ENCODE results near the gene SPECC1. TPM values are rescaled to one million over a fixed set of nuclear protein-coding genes. Genes with fewer than 3 reads are reported as not detected.

Gene SPECC1
- total and polyA plus RNA-seq, 2 experiments from 2014 or later: 1.3 to 1.5 TPM

GRCh38 chr17:20278805-20279204 is 269.6 kb downstream of the SPECC1 start:
- Histone ChIP-seq H3K9ac (no peak overlapping the region), H3K9me3 (ENCODE audit: low read depth) (no peaks in the 10 kb centered on the region), H3K27ac (no peak overlapping the region), H3K9me2 (ENCODE audit: insufficient read depth) (no peaks in the 10 kb centered on the region), H3K4me3 (no peak overlapping the region), H3F3A (ENCODE audit: insufficient read depth) (no peaks in the 10 kb centered on the region), H4K20me1 (ENCODE audit: insufficient read depth) (no peaks in the 10 kb centered on the region), H3K36me3 (ENCODE audit: low read depth) (no peaks in the 10 kb centered on the region), H3K4me1 (ENCODE audit: insufficient read depth) (no peaks in the 10 kb centered on the region), H3K27me3 (replicated peaks; ENCODE audit: insufficient read depth) (no peaks in the 10 kb centered on the region), H3K79me2 (ENCODE audit: insufficient read depth) (no peaks in the 10 kb centered on the region), H2AFZ (no peak overlapping the region), H3K4me2 (ENCODE audit: unreplicated experiment) (no peak overlapping the region)
- no peak for DNase-seq
- WGBS, 2 experiments (ENCODE audit: low coverage in 1 of 2, low lambda C conversion rate in 2 of 2, missing lambda C conversion rate in 2 of 2): 68 to 78% methylated on average over 1 of the region's 1 CpG
- TF ChIP-seq EZH2phosphoT487 (IDR thresholded peaks at IDR 0.05; ENCODE audit: insufficient read depth, low read depth) (no peak), EZH2 (IDR thresholded peaks at IDR 0.05; ENCODE audit: insufficient read depth, poor library complexity, severe bottlenecking) (no peak)
- in situ Hi-C loops (cut with MboI): no loop called here

GRCh38 chr17:20279631-20280030 is 270.5 kb downstream of the SPECC1 start:
- H3K4me3 ChIP-seq: no peak overlapping the region
- no peaks in the 10 kb centered on the region for H3K9me2 ChIP-seq (ENCODE audit: insufficient read depth)
- H3K9me3 ChIP-seq (ENCODE audit: low read depth): no peaks in the 10 kb centered on the region
- no peak overlapping the region for H3K27ac ChIP-seq
- no peak for DNase-seq
- no peaks in the 10 kb centered on the region for H3K36me3 ChIP-seq (ENCODE audit: low read depth)
- no peaks in the 10 kb centered on the region for H4K20me1 ChIP-seq (ENCODE audit: insufficient read depth)
- H3K9ac ChIP-seq: no peak overlapping the region
- in situ Hi-C loops (cut with MboI): no loop called here
- H3K27me3 ChIP-seq (replicated peaks; ENCODE audit: insufficient read depth): no peaks in the 10 kb centered on the region; the same call in 1 of the 2 replicates
- no peak for TF ChIP-seq EZH2phosphoT487 (IDR thresholded peaks at IDR 0.05; ENCODE audit: insufficient read depth, low read depth)
- TF ChIP-seq EZH2 (IDR thresholded peaks at IDR 0.05; ENCODE audit: insufficient read depth, poor library complexity, severe bottlenecking): no peak
- no peaks in the 10 kb centered on the region for H3K79me2 ChIP-seq (ENCODE audit: insufficient read depth)
- 69 to 74% methylated on average over 3 of the region's 3 CpGs for WGBS, 2 experiments (ENCODE audit: low coverage in 1 of 2, low lambda C conversion rate in 2 of 2, missing lambda C conversion rate in 2 of 2)
- no peak overlapping the region for H2AFZ ChIP-seq
- no peak overlapping the region for H3K4me2 ChIP-seq (ENCODE audit: unreplicated experiment)
- no peaks in the 10 kb centered on the region for H3F3A ChIP-seq (ENCODE audit: insufficient read depth)
- H3K4me1 ChIP-seq (ENCODE audit: insufficient read depth): no peaks in the 10 kb centered on the region

GRCh38 chr17:20280051-20280450 is 270.9 kb downstream of the SPECC1 start:
- Histone ChIP-seq H3K4me3 (no peak overlapping the region), H3K27me3 (replicated peaks; ENCODE audit: insufficient read depth) (no peaks in the 10 kb centered on the region; the same call in 1 of the 2 replicates), H3K9me3 (ENCODE audit: low read depth) (no peaks in the 10 kb centered on the region), H3K79me2 (ENCODE audit: insufficient read depth) (no peaks in the 10 kb centered on the region), H3K9ac (no peak overlapping the region), H3K4me1 (ENCODE audit: insufficient read depth) (no peaks in the 10 kb centered on the region), H3K9me2 (ENCODE audit: insufficient read depth) (no peaks in the 10 kb centered on the region), H3K4me2 (ENCODE audit: unreplicated experiment) (no peak overlapping the region), H3K36me3 (ENCODE audit: low read depth) (no peaks in the 10 kb centered on the region), H4K20me1 (ENCODE audit: insufficient read depth) (no peaks in the 10 kb centered on the region), H3F3A (ENCODE audit: insufficient read depth) (no peaks in the 10 kb centered on the region), H2AFZ (no peak overlapping the region), H3K27ac (no peak overlapping the region)
- in situ Hi-C loops (cut with MboI): no loop called here
- no peak for DNase-seq
- TF ChIP-seq EZH2phosphoT487 (IDR thresholded peaks at IDR 0.05; ENCODE audit: insufficient read depth, low read depth): no peak
- TF ChIP-seq EZH2 (IDR thresholded peaks at IDR 0.05; ENCODE audit: insufficient read depth, poor library complexity, severe bottlenecking): no peak
- 87 to 90% methylated on average over 6 of the region's 6 CpGs for WGBS, 2 experiments (ENCODE audit: low coverage in 1 of 2, low lambda C conversion rate in 2 of 2, missing lambda C conversion rate in 2 of 2)

DNA sequence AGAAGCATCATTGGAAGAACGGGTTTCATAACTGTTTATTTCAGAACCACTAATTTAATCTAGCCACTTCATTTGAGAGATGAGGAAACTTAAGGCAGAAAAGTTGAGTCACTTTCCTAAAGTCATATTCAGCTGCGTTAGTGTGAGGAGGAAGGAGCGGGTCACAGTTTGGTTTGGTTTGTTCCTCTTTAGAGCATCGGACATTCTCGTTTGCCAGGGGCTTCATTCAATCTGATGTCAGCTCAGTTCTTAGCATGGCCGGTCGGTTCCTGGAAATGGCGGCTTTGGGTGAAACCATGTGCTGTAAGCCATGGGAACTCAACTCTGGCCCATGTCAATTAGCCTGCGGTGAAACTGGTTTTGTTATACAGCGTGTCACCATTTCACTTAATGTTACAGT is 271.7 kb downstream of the SPECC1 start:
- H3K4me1 ChIP-seq (ENCODE audit: insufficient read depth): no peaks in the 10 kb centered on the region
- H3K9ac ChIP-seq: no peak overlapping the region
- no peak for DNase-seq
- H3F3A ChIP-seq (ENCODE audit: insufficient read depth): no peaks in the 10 kb centered on the region
- no peaks in the 10 kb centered on the region for H3K9me3 ChIP-seq (ENCODE audit: low read depth)
- H3K79me2 ChIP-seq (ENCODE audit: insufficient read depth): no peaks in the 10 kb centered on the region
- H3K4me2 ChIP-seq (ENCODE audit: unreplicated experiment): no peak overlapping the region
- 86 to 90% methylated on average over 10 of the region's 10 CpGs for WGBS, 2 experiments (ENCODE audit: low coverage in 1 of 2, low lambda C conversion rate in 2 of 2, missing lambda C conversion rate in 2 of 2)
- no peak overlapping the region for H3K4me3 ChIP-seq
- no peaks in the 10 kb centered on the region for H3K36me3 ChIP-seq (ENCODE audit: low read depth)
- in situ Hi-C loops (cut with MboI): no loop called here
- no peak for TF ChIP-seq EZH2phosphoT487 (IDR thresholded peaks at IDR 0.05; ENCODE audit: insufficient read depth, low read depth)
- no peak for TF ChIP-seq EZH2 (IDR thresholded peaks at IDR 0.05; ENCODE audit: insufficient read depth, poor library complexity, severe bottlenecking)
- no peak overlapping the region for H3K27ac ChIP-seq
- no peak overlapping the region for H2AFZ ChIP-seq
- H3K9me2 ChIP-seq (ENCODE audit: insufficient read depth): no peaks in the 10 kb centered on the region
- no peaks in the 10 kb centered on the region for H4K20me1 ChIP-seq (ENCODE audit: insufficient read depth)
- H3K27me3 ChIP-seq (replicated peaks; ENCODE audit: insufficient read depth): no peaks in the 10 kb centered on the region; the same call in 1 of the 2 replicates

DNA sequence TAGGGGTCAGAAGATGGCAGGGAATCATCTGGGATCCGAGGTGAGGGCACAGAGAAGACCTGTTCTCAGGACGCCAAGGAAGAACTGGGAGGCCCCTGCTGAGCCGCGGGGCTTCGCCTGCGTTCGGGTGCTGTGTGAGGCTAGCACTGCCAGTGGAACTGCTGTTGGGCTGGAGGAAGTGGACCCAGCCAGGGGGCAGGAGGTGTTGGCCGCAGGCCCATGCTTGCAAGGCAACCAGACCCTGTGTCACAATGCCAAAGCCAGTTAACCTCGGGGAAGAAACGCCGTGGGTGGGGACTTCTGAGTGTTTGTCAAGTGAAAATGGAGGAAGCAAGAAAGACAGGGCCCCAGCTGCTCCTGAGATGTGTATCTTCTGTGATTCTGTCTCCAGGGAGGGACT is 272.7 kb downstream of the SPECC1 start:
- no peaks in the 10 kb centered on the region for H3K79me2 ChIP-seq (ENCODE audit: insufficient read depth)
- no peaks in the 10 kb centered on the region for H3K36me3 ChIP-seq (ENCODE audit: low read depth)
- no peak overlapping the region for H2AFZ ChIP-seq
- DNase-seq: no peak
- H3F3A ChIP-seq (ENCODE audit: insufficient read depth): no peaks in the 10 kb centered on the region
- H3K27me3 ChIP-seq (replicated peaks; ENCODE audit: insufficient read depth): no peaks in the 10 kb centered on the region; the same call in 1 of the 2 replicates
- no peaks in the 10 kb centered on the region for H3K4me1 ChIP-seq (ENCODE audit: insufficient read depth)
- no peaks in the 10 kb centered on the region for H4K20me1 ChIP-seq (ENCODE audit: insufficient read depth)
- TF ChIP-seq EZH2phosphoT487 (IDR thresholded peaks at IDR 0.05; ENCODE audit: insufficient read depth, low read depth): no peak
- no peak for TF ChIP-seq EZH2 (IDR thresholded peaks at IDR 0.05; ENCODE audit: insufficient read depth, poor library complexity, severe bottlenecking)
- H3K4me2 ChIP-seq (ENCODE audit: unreplicated experiment): no peak overlapping the region
- no peak overlapping the region for H3K27ac ChIP-seq
- H3K4me3 ChIP-seq: no peak overlapping the region
- 72 to 74% methylated on average over 11 of the region's 11 CpGs for WGBS, 2 experiments (ENCODE audit: low coverage in 1 of 2, low lambda C conversion rate in 2 of 2, missing lambda C conversion rate in 2 of 2)
- no peaks in the 10 kb centered on the region for H3K9me2 ChIP-seq (ENCODE audit: insufficient read depth)
- H3K9me3 ChIP-seq (ENCODE audit: low read depth): no peaks in the 10 kb centered on the region
- in situ Hi-C loops (cut with MboI): no loop called here
- H3K9ac ChIP-seq: no peak overlapping the region

Measured in GM23248 (cell line).